GM19452 (cell line): ENCODE results near the gene AIFM2.

Experiments used
- ATAC-seq: cut with Tn5 transposase; IDR thresholded peaks from one replicate; pipeline ENCODE4 v1.9.1; 2021; ENCODE audit not compliant: unreplicated experiment

The AIFM2 gene

DNA sequence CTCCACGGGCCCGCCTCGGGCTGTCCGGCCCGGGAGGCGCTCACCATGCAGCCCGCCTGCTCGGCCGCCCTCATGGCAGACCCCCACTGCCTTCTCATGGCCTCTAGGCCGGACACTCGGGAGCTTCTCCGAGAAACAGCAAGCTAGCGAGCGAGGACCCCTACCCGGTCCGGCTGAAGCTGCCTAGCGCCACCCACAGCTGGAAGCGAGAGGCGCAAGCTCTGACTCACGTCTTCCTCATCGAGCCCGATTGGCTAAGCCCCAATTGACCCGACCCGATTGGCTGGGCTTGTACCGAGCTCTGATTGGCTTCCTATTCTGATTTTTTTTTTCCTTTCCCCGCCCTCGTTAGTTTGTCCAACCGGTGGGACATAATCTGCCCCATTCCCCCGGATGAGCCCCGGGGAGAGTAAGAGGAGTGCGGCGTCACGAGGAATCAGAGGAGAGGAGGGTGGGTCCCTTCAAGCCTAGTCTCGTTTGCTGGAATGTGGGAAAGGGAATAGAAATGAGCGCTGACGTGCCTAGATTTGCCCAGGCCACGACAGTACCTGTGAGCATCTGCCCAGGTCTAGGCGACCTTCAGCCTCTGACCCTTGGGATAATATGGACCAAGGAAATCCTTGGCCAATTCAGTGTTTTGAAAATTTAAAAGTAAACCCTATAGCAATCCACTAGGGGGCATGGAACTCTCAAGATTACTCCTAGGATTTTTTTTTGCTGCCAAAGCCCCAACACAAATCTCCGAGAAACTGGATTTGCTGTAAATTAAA is 14.0 kb upstream of the AIFM2 start, which contains the start of gene TYSND1:
Gene TYSND1 (minus strand): TSS at position 212 of the 770 bp plus-strand sequence. CDS start 114 bp downstream, at position 98.
- peak; percentile 93 for ATAC-seq

DNA sequence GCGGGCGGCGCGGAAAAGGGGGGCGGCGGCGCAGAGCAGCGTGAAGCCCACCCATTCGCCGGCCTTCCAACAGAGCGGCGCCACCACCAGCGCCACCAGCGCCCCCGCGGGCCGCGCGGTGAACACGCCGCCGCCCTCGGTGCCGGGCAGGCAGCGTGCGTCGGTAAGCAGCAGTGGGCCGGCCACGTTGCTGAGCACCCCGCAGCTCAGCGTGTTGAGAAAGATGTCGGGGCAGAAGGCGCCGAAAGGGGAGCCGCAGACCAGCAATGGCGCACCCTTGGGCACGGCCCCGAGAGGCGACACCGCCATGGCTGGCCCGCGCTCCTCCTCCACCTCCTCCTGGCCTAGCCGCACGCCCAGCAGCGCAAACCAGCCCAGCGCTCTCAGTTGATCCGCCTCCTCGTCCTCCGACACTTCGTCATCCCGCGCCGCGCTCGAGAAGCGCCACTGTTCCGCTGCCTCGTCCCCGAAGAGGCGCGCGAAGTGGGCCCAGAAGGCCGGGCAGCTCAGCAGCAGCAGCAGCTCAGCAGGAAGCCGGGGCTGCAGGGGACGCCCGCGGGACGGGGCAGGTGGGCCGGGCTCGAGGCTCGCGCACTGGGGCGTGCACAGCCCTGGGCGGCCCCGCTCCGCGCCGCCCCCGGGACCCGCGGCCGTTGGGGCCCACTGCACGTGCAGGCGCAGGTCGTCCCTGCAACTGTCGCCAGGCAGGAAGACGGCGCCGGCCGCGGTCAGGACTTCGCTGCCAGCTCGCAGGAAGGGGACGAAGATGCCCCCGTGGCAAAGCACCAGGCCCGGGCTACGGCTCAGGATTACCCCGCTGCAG is 13.3 kb upstream of the AIFM2 start:
- ATAC-seq, result peak; percentile 57

DNA sequence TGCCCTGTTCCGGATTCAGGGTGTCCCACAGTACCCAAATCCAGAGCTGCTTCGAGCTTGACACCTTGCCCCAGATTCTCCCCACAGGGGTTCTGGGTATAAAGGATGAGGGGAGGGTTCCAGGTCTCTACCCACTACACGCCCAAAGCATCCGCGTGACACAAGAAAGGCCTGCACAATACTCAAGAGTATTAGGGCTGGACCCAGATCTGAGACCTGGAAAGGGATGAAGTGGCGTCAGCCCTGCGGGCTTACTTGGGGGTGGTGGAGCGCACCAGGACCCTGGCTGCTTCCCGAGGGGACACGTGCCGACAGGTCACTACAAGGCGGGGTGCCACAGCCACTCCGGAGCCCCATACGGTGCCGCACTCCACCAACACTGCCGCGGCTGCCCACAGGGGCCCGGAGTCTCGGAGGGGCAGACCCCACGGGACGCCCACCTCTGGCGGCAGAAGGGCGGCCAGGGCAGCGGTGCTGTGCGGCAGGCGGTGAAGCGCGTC is 12.6 kb upstream of the AIFM2 start:
- peak; percentile 1 for ATAC-seq

DNA sequence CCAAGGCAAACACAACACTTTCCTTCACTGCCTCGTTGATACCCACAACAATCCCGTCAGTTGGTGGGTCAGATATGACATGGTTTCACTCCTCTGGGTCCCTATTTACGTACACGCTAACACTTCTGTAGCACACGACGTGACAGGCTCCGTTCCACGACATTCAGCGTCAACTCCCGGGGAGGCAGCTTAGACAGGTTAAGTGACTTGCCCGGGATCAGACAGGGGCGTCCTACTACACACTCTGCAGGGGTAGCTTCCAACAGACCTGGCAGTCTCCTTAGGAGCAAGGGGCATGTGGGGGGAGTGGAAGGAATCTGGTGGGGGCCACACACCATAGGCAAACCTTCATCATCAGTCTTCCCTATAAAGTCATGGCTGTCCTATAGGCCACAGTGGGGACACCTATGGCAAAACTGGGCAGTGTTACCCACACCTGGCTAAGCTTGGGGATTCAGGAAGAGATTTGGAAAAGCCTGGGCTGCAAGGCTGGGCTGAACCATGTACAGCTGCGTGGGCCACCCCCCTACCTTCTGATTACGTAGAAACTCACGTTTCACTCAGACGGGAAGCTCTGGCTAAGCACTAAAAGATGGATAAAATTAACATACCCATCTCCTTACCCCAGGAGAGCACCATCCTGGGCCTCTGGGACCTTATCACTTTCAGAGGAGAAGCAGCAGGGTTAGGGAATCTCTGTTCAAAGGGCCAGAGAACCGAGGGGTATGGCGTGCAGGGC is 11.9 kb upstream of the AIFM2 start:
- no peak for ATAC-seq

DNA sequence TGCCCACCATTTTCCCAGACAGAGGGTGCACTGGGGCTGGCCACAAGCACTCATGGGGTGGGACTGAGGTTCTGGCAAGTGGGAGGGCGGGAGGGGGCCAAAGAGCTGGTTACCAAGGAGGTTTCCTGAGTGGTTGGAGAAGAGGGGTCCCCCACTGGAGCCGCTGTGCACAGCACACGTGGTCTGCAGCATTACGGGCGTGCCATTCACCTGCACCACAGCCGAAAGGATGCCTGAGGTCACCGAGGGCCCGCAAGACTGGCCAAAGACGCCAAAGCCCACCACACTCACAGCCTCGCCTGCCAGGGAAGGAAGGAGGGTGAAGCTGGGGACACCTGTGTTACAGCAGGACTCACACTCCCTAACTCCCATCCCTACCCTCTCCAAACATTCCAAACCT is 9.9 kb upstream of the AIFM2 start:
- ATAC-seq, result no peak

DNA sequence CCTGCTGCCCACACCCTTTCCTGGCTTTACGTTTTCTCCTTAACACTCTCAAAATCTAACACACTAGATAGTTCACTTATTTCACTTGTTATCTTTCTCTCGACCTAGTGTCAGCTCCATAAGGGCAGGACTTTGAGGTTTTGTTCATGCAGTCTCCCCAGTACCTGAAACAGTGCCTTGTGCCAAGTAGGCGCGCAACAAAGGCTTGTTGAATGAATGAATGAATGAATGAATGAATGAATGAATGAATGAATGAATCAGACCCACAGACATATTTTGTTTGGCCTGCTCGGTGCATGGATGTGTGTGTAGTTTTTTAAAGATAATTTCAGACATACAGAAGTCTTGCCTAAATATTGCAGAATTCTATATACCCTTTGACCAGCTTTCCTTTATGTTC is 7.7 kb upstream of the AIFM2 start:
- ATAC-seq, result no peak

DNA sequence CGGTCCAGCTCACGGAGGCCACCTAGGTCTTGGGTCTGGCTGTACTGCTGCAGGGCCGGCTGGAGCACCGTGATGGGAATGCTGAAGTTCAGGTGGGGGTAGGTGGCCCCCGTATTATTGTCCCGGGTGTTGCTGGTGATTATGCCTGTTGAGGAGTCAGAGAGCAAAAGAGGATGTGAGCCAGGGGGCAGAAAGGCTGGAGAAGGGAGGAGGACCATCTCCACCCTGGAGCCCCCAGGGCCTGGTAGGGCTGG is 7.3 kb upstream of the AIFM2 start:
- ATAC-seq, result no peak

DNA sequence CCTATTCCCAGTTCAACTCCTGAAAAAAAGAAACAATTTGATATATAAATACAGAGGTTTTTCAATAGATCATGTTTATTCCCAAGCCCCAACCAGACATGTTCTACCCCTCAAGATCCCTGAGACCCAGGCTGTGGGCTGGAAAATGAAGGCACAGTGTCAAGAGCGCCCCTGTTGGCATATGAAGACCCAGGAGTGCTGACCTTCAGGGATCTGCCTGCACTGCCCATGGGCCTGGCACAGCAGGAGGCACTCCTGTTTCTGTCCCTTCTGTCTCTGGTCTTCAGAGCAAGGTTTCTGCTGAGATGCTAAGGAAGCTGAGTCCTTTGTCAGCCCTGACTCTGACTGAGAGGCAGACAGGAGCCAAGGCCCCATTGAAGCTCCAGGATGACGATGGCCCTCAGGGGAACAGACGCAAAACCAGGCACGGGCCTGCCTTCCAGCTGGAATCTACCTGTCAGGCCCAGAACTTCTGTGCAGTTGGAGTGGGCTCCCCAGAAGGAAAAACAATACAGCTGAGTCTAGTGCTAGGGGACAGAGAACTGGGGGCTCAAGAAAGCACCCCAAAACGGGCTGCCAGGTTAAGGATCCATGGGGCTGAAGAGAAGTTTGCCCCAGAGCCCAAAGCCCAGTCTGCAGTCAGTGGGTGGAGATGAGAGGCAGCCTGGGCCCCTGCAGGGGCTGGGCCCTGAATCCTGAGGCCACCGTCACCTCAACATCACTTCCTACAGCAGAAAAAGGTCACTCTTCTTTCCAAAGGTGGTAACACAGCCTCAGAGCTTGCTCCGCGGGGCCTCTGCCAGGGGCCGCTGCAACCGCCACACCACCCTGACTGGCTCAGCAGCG is 6.7 kb upstream of the AIFM2 start:
- ATAC-seq, result no peak

DNA sequence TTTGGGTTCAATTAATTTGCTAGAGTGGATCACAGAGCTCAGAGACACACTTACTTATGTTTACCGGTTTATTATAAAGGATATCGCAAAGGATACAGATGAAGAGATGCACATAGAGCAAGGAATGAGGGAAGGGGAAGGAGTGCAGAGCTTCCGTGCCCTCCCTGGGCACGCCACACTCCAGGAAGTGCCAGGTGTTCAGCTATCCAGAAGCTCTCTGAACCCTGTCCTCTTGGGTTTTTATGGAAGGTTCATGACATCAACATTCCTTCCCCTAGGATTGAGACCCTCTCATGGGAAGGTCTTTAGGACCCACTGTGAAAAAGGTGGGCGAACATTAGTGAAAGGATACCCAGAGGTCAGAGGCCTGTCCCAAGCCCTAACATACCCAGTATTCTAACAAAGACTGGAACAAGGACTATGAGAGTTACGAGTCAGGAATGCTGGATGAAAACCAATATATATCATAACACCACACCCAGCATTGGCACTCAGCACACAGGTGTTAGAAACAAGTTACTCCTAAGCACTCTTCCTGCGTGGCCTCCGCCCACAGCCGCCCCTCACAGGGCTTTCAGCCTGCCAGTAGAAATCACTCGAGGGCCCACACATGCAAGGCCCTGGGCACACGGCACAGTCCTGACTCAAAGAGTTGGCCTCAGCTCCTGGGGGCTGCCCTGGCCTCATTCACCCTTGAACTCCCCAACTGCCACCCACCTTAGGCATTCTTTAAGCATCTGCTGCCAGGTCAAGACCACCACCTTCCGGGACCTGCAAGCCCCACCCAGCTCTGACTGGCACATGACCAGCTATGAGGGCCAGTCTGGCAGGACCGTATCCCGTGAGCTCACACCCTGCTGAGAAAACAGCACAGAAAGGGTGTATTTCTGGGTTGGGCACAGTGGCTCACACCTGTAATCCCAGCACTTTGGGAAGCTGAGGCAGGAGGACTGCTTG is 5.6 kb upstream of the AIFM2 start:
- no peak for ATAC-seq

DNA sequence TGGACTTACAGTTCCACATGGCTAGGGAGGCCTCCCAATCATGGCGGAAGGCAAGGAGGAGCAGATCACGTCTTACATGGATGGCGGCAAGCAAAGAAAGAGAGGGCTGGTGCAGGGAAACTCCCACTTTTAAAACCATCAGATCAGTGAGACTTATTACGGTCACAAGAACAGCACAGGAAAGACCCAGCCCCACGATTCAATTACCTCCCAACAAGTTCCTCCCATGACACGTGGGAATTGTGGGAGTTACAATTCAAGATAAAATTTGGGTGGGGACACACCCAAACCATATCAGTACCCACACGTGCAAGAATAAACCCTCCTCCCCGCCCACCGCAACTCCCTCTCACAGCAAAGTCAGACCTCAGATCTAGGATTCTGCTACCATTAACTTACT is 4.5 kb upstream of the AIFM2 start:
- no peak for ATAC-seq

DNA sequence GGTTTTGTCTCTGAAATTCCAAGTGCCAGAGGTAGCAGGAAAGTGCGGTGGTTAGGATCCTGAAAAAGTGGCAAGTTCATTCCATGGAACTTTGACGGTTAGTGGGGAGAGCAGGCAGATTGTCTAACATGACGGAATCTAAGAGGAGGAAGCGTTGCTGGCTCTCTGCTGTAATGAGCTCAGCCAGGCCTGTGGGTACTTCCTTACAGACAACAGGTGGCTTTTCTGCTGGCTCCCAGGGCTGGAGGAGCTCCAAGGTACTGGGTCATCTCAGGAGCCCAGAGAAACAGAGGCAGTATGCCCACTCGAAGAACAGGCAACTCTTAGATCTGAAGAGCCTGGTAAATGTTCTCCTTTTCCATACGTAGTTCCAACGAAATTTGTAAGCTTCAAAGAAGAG is 3.1 kb upstream of the AIFM2 start:
- ATAC-seq, result no peak

DNA sequence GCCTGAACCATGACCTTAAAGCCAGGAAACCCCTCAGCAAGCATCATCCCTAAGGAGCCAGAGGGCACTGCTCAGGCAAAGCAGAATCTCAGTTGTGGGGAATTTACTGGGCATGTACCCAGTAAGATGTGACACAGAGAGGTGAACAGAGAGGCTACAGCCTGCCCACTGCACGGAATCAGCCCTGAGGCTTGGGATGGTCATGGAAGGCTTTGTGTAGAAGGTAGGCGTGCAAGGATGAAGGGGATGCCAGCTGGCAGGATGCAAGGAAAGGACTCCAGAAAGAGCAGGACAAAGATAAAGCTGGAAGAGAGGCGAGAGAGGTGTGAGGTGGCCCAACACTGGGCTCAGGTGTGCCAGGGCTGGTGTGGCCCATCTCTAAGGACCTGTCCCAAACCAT is 2.4 kb upstream of the AIFM2 start:
- ATAC-seq, result no peak

DNA sequence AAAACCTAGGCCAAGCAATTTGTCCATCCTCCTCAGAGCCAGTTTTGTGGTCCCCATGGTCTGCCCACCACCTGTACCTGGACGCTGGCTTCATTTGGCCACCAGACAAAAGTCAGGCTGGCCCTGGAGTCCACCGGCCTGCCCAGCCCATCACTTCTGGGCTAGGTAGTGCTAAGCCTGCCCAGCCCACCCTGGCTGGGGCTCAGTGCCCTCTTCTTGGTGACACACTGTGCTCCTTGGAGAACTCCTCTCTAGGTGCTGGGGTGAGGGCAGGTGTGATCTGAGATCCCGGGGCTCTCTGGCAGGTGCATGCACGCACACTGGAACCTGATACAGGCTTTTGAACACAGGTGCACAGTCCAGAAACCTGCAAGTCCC is 1.1 kb downstream of the AIFM2 start:
- no peak for ATAC-seq

DNA sequence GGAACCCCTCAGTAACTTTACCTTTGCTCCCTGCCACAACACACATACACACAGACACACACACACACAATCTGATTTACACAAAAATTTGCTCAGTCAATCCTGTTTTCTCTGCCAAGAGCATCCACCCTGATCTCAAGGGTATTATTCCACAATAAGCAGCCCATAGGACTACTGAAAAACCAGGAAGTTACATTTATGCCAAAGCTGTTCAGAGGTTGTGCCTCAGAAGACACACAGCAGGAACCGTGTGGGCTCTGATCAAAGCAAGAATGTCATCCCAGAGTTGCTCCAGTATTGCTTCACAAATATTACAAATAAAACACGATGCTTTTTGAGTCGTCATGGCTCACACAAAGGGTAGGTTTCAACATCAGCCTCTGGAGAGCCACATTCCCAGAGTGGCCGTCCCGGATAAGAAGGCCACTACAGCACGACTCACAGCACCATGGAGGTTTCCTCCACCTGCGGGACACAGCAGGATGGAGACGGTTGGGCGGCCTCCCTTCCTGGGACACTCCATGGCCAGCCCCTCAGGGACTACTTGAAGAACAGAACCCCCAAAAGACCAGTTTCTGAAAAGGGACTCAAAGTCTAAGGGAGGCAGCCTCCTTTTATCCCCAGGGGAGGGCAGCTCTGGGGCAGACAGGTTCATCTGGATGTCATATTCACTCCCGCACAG is 1.6 kb downstream of the AIFM2 start:
- ATAC-seq, result no peak

DNA sequence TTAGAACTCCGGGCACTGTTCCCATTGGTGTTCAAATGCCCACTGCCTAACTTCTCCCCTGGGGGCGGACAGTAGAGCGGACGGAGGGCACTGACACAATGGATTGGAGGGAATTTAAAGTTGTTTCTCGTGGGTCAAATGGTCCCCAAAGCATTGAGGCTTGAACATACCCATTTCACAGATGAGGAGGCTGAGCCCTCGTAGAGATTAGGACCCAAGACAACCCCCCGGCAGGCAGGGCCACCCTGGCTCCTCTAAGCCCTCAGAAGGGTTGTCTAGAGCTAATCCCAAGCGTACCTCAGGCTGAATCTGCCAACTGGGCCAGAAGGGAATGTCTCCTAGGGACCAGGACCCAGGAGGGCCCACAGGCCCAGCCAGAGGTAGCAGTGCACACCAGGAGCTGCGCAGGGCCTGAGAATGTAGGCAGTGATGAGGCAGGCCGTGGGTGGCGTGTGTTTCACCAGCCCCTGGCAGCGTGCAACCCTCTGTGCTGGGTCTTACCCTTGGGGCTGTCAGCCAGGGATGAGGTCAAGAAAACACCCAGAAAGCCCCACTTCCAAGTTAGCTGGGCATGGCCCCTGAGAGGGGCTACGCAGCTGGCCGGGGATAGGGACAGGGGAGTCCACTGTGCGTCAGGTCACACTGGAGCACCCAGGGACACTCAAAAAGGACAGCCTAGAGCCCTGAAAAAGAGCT is 5.8 kb downstream of the AIFM2 start:
- no peak for ATAC-seq

DNA sequence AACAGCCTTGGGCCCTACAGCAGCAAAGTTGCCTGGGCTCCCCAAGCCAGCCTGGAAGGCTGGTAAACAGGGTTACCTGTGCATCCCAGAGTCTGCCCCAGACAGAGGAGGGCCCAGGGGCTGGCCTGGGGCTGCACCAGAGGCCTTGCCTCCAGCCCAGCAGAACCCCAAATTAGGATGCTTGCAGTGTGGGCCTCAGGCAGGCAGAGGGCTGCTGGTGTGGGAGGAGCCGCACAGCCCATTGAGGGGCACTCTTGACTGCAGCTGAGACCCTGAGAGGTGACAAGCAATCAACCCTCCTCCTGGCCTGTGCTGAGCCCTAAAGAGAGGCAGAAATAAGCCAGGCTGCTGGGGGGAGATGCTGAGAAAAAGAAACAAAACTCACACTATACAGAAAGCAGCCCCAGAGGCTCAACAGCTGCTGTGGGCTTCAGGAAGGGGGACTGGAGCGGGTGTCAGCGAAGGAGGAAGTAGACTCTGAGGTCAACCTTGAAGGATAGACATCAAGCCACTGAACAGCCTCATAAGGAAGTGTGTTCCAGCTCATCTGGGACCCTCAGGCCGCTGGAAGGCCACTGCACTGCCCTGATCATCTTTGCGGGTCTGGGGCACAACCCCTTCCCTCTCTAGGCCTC is 6.6 kb downstream of the AIFM2 start:
- ATAC-seq, result no peak

DNA sequence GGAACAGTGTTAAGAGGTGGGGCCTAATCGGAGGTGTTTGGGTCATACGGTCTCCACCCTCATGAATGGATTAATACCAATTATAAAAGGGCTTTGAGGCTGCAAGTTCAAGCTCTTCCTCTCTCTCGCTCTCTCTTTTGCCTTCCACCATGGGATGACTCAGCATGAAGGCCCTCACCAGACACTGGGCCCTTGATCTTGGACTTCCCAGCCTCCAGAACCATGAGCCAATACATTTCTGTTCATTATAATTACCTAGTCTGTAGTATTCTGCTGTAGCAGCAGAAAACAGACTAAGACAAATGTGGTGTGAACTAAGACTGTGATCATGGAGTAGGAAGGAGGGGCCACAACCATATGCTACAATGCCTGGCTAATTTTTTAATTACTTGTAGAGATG is 7.7 kb downstream of the AIFM2 start:
- no peak for ATAC-seq

DNA sequence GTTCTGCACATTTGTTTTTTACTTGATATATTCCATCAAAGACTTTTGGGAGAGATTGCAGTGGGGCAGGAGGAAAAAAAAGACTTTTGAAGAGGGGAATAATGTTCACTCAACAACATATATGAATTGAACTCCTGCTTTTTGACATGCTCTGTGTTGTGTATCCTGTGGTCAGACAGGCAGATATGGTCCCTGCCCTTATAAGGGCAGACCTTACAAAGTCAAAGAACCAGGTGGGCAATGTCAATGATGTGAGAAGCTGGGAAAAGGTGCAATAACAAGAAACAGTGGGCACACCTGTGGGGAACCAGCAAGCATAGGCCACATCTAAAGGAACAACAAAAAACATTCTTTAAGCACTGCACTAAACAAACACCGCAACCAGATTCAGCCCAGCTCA is 8.2 kb downstream of the AIFM2 start:
- ATAC-seq, result no peak
